Loucy (cell line): ENCODE data around the gene SMYD2.

Experiments used
- H2AFZ ChIP-seq: fragments of 200-600 bp; sonication (generic); 2 replicates; pipeline ENCODE4 v1.6.0; 2016; ENCODE audit warnings: antibody characterized with exemption, mild to moderate bottlenecking, low read length, moderate library complexity
- H3F3A ChIP-seq: fragments of 200-600 bp; 2 replicates; pipeline ENCODE4 v1.6.0; 2016; ENCODE audit warnings: antibody characterized with exemption, low read depth, mild to moderate bottlenecking
- H3K27me3 ChIP-seq: fragments of 200-600 bp; sonication (generic); 2 replicates; pipeline ENCODE4 v1.6.1; 2014; ENCODE audit warnings: low read length, mild to moderate bottlenecking; ENCODE audit not compliant: insufficient read depth, poor library complexity, severe bottlenecking
- H3K36me3 ChIP-seq: fragments of 200-600 bp; sonication (generic); 2 replicates; pipeline ENCODE4 v1.6.1; 2016; ENCODE audit warnings: low read length; ENCODE audit not compliant: insufficient read depth
- H3K4me1 ChIP-seq: fragments of 200-600 bp; sonication (generic); 2 replicates; pipeline ENCODE4 v1.5.1; 2014; ENCODE audit warnings: low read length, mild to moderate bottlenecking; ENCODE audit not compliant: insufficient read depth, poor library complexity, severe bottlenecking
- H3K4me2 ChIP-seq: fragments of 200-600 bp; sonication (generic); 2 replicates; pipeline ENCODE4 v1.6.0; 2014; ENCODE audit warnings: antibody characterized with exemption, low read length, low read depth, mild to moderate bottlenecking; ENCODE audit not compliant: poor library complexity, severe bottlenecking
- H3K4me3 ChIP-seq: fragments of 200-600 bp; sonication (generic); 2 replicates; pipeline ENCODE4 v1.5.1; 2014; ENCODE audit warnings: low read length, mild to moderate bottlenecking, mixed read lengths; ENCODE audit not compliant: poor library complexity, severe bottlenecking
- H3K79me2 ChIP-seq: fragments of 200-600 bp; sonication (generic); 2 replicates; pipeline ENCODE4 v1.6.1; 2014; ENCODE audit warnings: low read length; ENCODE audit not compliant: insufficient read depth
- H3K9ac ChIP-seq: fragments of 200-600 bp; sonication (generic); 2 replicates; pipeline ENCODE4 v1.6.0; 2014; ENCODE audit warnings: mild to moderate bottlenecking, low read depth, low read length, moderate library complexity; ENCODE audit not compliant: poor library complexity, severe bottlenecking
- H3K9me2 ChIP-seq: fragments of 200-600 bp; sonication (generic); replicated peaks from 2 replicates; pipeline ENCODE4 v1.6.1; 2016; ENCODE audit warnings: low read depth, low read length, mixed read lengths
- H3K9me3 ChIP-seq: fragments of 200-600 bp; sonication (generic); 2 replicates; pipeline ENCODE4 v1.6.1; 2014; ENCODE audit warnings: mild to moderate bottlenecking, antibody characterized with exemption, low read length, low read depth; ENCODE audit not compliant: insufficient read depth
- H4K20me1 ChIP-seq: fragments of 200-600 bp; sonication (generic); 2 replicates; pipeline ENCODE4 v1.6.0; 2014; ENCODE audit warnings: antibody characterized with exemption, low read length, mild to moderate bottlenecking; ENCODE audit not compliant: insufficient read depth, poor library complexity, severe bottlenecking
- CTCF ChIP-seq: fragments of 200-600 bp; sonication (generic); conservative IDR thresholded peaks from 2 replicates; pipeline ENCODE4 v1.5.1; 2014; ENCODE audit warnings: mild to moderate bottlenecking, antibody characterized with exemption, low read length
- EZH2phosphoT487 ChIP-seq: fragments of 200-600 bp; IDR thresholded peaks from 2 replicates; pipeline ENCODE4 v1.6.1; 2018; ENCODE audit warnings: antibody characterized with exemption, mild to moderate bottlenecking, moderate library complexity, borderline replicate concordance

Gene SMYD2

GRCh38 chr1:214360116-214360515 is 79.2 kb downstream of the SMYD2 start:
- no peaks in the 10 kb centered on the region for H3K9me2 ChIP-seq
- no peak overlapping the region for H3K9ac ChIP-seq
- H3F3A ChIP-seq = no peaks in the 10 kb centered on the region
- no peaks in the 10 kb centered on the region for H3K9me3 ChIP-seq
- no peaks in the 10 kb centered on the region for H3K27me3 ChIP-seq
- H3K4me3 ChIP-seq = no peak overlapping the region
- TF ChIP-seq CTCF (no peak), EZH2phosphoT487 (no peak)
- H3K4me1 ChIP-seq = no peaks in the 10 kb centered on the region
- H3K79me2 ChIP-seq = no peaks in the 10 kb centered on the region
- H3K4me2 ChIP-seq = no peak overlapping the region
- no peak overlapping the region for H2AFZ ChIP-seq
- no peaks in the 10 kb centered on the region for H4K20me1 ChIP-seq
- peaks cover 18% of the 10 kb centered on the region; the same call in 1 of the 2 replicates for H3K36me3 ChIP-seq

- Histone ChIP-seq H2AFZ (no peak overlapping the region), H3K9ac (no peak overlapping the region), H3K9me3 (no peaks in the 10 kb centered on the region), H3K79me2 (no peaks in the 10 kb centered on the region), H3F3A (no peaks in the 10 kb centered on the region), H3K9me2 (no peaks in the 10 kb centered on the region), H3K4me3 (no peak overlapping the region), H4K20me1 (no peaks in the 10 kb centered on the region), H3K36me3 (peaks cover 18% of the 10 kb centered on the region; the same call in 1 of the 2 replicates), H3K4me2 (no peak overlapping the region), H3K27me3 (no peaks in the 10 kb centered on the region), H3K4me1 (no peaks in the 10 kb centered on the region)
- TF ChIP-seq EZH2phosphoT487 (no peak), CTCF (no peak)
Observed at GRCh38 chr1:214360525-214361164, 79.7 kb downstream of the SMYD2 start.

- Histone ChIP-seq H3K79me2 (no peaks in the 10 kb centered on the region), H3K27me3 (no peaks in the 10 kb centered on the region), H4K20me1 (no peaks in the 10 kb centered on the region), H3F3A (no peaks in the 10 kb centered on the region), H3K4me1 (no peaks in the 10 kb centered on the region), H3K9ac (no peak overlapping the region), H3K4me3 (no peak overlapping the region), H3K4me2 (no peak overlapping the region), H3K9me2 (no peaks in the 10 kb centered on the region), H3K9me3 (no peaks in the 10 kb centered on the region), H3K36me3 (peaks cover 12% of the 10 kb centered on the region; the same call in 1 of the 2 replicates), H2AFZ (no peak overlapping the region)
- TF ChIP-seq CTCF = no peak
- no peak for TF ChIP-seq EZH2phosphoT487
Observed at GRCh38 chr1:214361636-214362035, 80.7 kb downstream of the SMYD2 start.
